CD4-positive, alpha-beta T cell treated with Interleukin-10 for 1 hour (primary cell): ENCODE measurements around the gene CDC42SE1.
"Not testable (repeated sequence)": the region's sequence is repeated elsewhere in the genome, so short reads cannot be mapped to it uniquely, and the experiment has no call there.

Experiments
- DNase-seq: peaks from one replicate; pipeline ENCODE4 v3.0.0-alpha.2; 2020

The CDC42SE1 gene, protein sequence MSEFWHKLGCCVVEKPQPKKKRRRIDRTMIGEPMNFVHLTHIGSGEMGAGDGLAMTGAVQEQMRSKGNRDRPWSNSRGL

DNA sequence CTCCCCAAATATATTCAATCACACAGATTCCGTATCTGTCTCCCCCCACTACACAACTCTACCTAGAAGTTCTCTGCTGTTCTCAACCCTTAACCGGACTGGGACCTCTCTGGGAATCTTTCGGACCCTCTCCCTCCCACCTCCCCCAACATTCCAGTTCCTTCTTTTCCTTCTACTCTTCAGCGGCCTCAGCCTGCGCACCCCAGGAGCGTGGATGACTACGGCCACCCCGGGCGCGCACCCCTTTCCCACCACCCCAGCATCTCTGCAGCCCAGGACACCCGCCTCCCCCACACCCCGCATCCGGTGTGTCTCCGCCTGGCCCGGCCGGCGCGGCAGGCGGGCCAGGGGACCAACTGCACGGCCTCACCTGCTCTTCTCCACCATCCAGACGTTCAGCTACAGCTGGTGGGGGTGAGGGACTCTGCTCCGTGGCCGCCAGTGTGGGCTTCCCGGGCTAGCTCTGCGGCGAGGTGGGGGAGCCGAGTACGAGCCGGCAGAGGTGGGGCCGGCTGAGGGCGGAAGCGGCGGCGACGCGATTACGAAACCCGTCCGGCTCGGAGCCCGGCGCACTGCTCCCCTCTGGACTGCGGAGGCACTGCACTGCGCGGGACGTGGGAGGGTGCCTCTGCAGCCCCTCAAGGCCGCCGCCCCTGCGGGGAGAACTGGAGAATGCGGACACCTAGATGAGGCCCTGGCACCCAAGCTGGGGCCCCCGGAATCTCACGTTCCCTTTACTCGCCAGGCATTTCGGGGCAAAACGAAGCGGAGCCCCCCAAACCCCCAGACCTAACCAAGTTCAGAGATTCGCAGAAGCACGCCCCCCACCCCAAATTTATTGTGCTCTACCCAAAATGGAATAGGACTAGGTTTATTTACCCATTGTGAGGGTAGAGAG is at the start of gene CDC42SE1:
Gene CDC42SE1, minus strand, starts transcription at position 514 of the 898 bp plus-strand sequence. CDS start 3,892 bp downstream, outside the sequence.
- peak; percentile 88 for DNase-seq

DNA sequence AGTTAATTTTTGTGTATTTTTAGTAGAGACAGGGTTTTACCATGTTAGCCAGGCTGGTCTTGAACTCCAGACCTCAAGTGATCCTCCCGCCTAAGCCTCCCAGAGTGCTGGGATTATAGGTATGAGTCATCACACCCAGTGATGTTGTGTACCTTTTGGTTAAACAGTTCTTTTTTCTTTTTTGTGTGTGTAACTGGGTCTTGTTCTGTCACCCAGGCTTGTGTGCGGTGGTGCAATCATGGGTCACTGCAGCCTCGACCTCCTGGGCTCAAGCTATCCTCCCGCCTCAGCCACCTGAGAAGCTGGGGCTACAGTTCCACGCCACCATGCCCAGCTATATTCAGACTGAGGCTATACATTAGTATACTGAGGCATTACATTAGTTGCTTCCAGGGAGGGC is 48.9 kb upstream of the CDC42SE1 start:
- no peak for DNase-seq

DNA sequence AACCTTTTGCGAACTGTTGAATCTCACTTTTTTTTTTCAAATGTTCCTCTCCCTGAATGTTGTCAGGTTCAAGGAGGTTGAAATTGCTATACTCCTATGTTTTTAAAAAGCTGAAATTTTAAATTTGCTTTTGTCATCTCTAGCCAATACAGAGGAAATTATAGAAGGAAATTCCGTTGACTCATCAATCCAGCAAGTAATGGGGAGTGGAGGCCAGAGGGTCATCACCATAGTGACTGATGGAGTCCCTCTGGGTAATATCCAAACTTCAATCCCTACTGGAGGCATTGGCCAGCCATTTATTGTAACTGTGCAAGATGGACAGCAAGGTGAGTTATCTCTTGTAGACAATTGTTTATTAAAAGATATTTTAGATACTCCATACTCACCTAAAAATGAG is 47.5 kb upstream of the CDC42SE1 start:
- DNase-seq, result no peak

DNA sequence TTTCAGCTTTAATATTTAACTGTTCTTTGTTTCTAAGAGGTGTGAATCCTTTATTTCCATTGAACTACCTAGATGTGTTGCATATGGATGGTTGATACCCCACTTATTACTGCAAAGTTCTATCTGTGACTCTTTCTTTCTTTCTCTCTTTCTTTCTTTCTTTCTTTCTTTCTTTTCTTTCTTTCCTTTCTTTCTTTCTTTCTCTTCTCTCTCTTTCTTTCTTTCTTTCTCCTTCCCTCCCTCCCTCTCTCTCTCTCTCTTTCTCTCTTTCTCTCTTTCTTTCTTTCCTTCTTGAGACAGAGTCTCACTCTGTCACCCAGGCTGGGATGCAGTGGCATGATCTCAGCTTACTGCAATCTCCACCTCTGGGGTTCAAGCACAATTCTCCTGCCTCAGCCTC is 45.2 kb upstream of the CDC42SE1 start:
- DNase-seq, result no peak

DNA sequence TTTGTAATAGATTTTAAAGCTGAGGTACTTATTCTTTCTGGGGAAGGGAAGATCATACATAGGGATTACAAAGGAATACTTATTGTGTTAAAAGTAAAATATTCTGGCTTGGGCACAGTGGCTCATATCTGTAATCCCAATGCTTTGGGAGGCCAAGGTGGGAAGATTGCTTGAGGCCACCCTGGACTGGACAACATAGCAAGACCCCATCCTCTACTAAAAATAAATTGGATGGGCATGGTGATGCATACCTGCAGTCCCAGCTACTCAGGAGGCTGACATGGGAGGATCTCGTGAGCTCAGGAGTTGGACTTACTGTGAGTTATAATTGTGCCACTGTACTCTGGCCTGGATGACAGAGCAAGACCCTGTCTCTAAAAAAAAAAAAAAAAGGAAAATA is 38.7 kb upstream of the CDC42SE1 start:
- DNase-seq, result no peak

DNA sequence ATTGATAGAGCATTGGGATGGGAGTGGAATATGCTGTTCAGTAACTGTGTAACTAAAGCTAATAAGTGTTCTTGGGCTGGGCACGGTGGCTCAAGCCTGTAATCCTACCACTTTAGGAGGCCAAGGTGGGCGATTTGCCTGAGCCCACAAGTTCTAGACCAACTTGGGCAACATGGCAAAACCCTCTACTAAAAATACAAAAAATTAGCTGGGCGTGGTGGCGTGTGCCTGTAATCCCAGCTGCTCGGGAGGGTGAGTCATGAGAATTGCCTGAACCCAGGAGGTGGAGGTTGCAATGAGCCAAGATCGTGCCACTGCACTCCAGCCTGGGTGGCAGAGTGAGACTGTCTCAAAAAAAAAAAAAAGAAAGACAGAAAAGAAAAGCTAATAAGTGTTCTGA is 38.0 kb upstream of the CDC42SE1 start:
- not testable (repeated sequence) for DNase-seq

DNA sequence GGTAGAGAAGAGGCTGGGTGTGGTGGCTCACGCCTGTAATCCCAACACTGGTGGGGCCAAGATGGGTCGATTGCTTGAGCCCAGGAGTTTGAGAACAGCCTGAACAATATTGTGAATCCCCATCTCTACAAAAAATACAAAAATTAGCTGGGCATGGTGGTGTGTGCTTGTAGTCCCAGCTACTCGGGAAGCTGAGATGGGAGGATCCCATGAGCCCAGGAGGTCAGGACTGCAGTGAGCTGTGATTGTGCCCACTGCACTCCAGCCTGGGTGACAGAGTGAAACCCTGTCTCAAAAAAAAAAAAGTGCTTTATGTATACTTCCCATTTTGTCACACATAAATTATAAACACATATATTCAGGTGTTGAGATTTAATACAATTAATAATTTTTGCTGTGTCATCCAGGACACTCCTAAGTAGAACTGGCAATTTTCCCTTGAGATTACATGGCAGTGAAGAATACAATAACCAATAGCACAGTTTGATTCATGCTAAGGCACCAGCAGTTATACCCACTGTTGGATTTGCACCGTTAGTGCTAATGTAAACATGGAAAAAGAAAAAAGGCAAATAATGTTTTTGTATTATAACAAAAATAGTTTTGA is 26.6 kb upstream of the CDC42SE1 start:
- no peak for DNase-seq

DNA sequence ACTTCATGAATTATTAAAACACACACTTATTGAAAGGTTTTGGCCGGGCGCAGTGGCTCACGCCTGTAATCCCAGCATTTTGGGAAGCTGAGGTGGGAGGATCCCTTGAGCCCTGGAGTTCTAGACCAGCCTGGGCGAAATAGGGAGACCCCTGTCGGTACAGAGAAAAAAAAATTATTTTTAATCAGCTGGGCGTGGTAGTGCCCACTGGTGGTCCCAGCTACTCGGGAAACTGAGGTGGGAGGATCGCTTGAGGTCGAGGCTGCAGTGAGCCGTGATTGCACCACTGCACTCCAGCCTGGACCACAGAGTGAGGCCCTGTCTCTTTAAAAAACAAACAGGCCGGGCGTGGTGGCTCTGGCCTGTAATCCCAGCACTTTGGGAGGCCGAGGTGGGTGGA is 12.8 kb upstream of the CDC42SE1 start:
- no peak for DNase-seq

DNA sequence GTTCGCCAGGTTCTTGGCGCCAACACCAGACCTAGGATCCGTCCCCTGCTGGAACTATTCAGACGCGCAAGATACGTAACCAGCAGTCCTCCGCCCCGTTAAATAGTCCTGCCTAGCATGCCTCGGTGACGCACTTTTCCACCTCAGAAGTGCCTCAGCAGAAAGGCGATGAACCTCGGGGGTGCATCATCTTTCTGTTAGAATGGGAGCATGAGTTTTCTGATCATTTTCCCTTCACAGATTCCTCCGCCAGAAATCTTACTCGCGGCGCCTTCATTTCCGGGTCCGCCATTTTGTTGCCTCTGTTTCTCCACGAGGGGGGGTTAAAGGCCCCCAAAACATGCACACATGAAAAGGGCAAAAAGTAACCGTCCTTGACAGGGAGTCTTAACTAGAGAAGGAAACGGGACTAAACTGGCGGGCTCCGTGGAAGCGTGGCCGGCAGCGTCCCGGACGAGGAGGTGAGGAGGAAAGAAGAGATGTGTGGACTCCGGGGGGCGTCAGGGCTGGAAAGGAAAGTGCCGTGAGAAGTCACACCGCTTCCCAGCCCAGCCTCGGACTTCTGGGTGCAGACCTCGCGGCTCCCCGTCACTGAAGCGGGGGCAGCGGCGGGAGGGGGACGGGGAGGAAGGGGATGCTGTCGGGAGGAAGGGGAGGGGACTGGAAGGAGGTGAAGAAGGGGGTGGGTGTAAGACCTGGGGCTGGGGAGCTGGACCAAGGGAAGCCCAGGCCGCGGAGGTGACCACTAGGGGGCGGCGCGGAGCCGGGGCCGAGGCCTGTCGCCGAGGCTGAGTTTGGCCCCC is 11.3 kb upstream of the CDC42SE1 start, which contains the start of gene GABPB2:
Gene GABPB2, plus strand, starts transcription at position 288 of the 803 bp plus-strand sequence. CDS start 17,429 bp downstream, outside the sequence.
- DNase-seq, result peak; percentile 88

DNA sequence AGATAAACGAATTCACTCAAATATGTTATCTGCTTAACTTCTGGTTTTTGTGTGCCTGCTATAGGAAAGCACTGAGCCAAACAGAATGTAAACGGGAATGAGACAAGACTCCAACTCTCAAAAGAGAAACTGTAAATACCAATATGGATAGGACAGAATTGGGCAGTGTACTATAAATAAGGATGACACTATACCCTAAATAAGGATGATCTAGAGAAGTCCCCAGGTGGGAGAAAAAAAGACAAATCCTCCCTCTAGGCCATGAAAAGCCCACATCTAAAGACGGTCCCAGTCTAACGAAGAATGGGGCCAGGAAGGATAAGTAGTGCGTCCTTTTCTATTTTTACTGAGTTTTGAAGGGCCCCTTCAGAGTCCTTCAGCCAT is 9.7 kb upstream of the CDC42SE1 start:
- no peak for DNase-seq

DNA sequence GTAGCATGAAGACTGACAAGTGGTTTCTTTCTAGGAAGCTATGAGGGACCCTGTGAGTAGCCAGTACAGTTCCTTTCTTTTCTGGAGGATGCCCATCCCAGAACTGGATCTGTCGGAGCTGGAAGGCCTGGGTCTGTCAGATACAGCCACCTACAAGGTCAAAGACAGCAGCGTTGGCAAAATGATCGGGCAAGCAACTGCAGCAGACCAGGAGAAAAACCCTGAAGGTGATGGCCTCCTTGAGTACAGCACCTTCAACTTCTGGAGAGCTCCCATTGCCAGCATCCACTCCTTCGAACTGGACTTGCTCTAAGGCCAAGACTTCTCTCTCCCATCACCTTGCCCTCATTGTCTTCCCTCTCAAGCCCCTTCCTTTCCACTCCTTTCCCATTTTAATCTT is 7.8 kb upstream of the CDC42SE1 start:
- no peak for DNase-seq

DNA sequence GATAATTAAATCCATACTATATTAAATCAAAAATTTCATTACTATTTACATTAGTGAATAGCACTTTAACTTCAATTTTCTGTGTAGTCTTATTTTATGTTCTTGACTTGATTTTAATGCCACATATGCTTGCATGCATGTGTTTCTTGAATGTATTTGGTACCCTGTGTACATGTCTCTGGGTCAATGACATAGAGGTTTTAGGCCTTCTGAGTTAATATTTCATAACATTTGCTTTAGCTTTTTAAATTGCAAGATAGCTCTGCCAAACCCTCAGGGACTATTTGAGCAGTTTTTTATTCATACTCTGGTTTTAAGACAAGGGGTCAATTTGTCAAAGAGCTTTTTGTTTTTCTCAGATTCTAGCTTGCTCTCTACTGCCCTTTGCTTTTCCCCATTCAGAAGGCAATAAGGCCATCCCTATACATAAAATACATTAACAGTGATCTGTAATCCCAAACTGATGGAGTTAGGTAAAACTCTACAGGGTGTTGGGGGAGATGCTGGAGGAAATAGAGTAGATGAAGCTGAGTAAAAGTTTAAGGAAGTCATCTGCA is 5.7 kb upstream of the CDC42SE1 start:
- no peak for DNase-seq

DNA sequence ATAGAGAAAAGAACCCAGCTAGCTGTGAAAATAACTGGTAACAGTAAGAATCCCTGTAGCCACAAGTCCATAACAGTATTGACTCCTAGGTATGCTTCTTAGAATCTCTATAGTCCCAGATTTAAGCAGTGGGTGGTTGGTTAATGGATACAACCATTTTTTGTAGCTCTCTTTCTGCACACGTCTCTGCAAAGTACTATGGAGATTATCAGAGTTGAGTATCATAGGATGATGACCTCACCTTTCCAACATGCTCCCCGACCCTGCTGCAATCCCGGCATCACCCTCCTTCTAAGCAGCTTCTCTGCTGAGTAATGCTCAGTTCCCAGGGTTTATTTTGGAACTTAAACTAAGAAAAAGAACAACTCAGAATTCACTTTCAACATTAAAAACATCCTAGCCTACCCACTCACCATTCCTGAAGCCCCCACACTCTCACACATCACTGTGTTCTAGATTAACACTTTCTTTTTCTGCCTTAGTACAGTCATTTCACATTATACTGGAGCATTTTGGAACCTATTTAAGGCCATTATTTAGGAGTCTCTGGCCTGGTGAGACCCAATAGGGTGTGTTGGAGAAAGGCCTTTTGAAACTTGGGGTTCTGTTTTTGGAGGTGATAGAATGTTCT is 3.4 kb upstream of the CDC42SE1 start:
- DNase-seq, result no peak

DNA sequence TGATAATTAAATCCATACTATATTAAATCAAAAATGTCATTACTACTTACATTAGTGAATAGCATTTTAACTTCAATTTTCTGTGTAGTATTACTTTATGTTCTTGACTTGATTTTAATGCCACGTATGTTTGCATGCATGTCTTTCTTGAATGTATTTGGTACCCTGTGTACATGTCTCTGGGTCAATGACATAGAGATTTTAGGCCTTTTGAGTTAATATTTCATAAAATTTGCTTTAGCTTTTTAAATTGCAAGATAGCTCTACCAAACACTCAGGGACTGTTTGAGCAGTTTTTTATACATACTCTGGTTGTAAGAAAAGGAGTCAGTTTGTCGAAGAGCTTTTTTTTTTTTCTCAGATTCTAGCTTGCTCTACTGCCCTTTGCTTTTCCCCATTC is 2.3 kb upstream of the CDC42SE1 start:
- DNase-seq, result no peak

DNA sequence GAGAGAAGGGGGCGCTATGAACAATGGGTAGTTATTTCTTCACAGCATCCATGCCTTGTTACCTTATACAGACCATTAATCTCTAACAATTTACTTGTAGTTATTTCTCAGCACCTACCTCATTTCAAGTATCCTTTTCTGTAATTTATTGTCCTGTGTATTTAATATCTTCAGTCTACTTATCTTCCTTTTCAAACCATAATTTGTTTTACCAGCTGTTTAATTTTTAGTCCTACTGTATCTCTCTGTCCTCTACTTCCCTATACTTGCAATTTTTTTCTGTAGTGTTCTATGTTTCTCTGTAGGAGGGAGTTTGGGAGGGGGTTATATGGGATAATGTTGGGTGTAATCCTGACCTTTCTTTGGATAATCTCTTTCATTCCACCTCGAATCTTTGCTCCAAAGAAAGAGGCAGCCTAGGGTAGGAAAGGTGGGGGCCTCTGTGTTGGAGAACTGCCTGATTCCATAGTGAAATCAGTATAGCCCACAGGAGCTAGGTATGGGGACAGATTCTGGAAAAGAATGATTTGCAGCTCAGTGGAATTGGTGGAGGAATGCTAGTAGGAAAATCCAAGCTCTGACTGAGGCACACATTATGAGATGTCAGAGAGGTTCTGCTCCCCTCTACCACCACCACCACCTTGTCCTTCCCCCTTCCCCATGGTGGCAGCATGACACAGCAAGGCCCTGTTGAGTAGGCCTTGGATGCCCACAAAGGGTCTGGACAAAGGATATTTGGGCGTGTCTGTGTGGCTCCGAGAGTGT is 1.4 kb upstream of the CDC42SE1 start:
- no peak for DNase-seq

DNA sequence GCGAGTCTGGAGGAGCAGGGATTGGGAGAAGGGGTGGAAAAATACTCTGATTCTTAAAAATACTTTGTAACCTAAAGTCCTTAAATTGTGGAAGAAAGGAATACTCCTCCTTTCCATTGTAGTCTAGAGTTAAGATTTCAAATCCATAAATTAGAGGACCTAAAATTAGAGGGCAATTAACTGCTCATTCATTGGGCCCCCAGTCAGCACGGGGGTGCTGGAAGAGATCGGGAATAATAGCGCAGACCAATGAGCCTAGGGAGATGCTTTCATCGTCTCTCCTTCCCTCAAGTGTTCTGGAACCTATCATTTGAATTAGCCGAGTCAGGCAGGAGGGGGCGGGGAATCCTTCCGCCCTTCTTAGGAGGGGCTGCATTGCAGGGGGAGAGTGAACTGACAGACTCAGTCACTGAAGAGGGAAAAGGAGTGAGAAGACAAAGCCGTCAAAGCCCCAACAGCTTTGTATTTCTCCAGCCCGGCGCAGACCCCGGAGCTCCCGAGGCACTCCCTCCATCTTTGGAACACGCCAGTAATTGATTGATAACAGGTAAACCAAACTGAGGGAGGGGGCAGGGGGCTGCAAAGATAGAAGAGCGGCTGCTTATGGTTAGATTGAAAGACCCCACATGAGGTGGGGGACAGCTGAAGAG is 710 bp upstream of the CDC42SE1 start, which contains the start of gene MLLT11:
Gene MLLT11, plus strand, starts transcription at position 391 of the 650 bp plus-strand sequence. CDS start 6,828 bp downstream, outside the sequence.
- no peak for DNase-seq

DNA sequence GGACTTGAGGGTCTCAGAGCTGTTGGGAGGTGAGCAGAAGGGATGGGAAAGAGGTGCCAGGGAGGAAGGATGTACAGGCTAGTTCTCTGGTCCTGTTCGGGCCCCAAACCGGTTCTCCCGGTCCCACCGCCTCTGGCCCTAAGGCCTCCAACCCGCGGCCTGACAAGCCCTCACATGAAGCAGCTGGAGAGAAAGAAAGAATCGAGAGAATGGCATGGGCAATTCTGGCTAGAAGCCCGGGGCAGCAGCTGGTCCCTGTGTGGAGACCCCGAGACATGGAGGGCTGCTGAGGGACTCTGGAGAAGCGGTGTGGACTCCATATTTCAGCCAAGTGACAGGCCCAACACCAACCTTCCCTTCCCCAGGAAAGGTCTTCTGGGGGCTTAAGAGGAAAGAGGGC is 730 bp downstream of the CDC42SE1 start:
- DNase-seq, result no peak

DNA sequence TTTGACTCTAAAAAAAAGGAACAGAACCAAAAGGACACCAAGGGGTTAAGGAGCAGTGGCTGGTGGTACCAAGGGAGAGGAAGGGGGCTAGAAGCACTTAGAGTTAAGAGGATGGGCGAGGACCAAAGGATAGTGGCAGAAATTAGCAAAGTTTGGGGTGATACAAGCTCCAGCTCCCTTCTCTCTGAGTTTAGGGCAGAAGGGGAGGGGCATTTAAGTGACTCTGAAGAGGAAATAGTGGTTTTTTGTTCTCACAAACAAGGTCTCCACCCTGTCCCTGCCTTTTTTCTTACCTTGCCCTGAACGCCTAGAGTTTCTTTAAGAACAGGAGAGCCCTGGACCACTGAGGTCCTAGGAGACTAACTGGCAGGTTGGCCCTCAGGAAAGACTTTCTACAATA is 3.3 kb downstream of the CDC42SE1 start:
- peak; percentile 76 for DNase-seq

DNA sequence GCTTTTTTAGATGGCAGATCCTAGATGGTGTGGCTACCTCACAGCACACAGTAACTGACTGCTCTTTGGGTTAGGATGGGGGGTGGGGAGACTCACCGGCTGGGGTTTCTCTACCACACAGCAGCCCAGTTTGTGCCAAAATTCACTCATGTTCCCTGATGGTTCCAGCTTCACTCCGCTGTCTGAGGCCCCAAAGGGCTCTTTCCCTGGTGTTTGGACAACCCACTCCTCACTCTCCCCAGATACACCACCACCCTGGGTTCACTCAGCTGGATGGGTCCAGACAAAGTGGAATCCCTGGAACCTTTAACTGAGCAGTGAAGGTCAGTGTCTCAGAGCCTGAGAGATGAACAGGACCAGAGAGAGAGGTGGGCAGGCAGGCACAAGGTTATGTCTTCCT is 3.8 kb downstream of the CDC42SE1 start:
- DNase-seq, result no peak

DNA sequence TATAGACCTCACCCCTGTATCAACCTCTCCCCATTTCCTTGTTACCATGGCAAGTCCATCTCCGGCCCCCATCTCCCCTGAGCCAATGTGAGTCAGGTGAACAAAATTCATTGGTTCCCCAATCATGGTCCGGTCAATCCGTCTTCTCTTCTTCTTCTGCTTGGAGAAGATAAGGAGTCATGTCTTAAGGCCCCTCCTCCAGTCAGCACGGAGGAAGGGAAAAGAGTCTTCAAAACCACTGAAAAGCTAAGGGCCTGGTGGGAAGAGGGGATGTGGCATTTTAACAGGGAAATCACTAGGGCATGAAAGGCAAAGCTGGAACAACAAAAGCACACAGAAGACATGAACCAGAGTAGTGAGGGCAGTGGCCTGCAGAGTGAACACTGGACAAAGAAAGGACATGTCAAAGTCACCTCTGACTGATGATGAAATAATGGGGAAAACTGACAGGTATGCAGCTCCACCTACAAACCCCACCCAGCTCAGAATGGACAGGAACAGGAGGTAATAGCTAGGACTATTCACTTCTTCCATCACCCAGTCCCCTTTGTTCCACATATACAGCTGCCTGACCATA is 4.4 kb downstream of the CDC42SE1 start:
- no peak for DNase-seq
